Muscle of back (tissue), 11 donors: ENCODE measurements around the gene BIRC7. TPM values are rescaled to one million over a fixed set of nuclear protein-coding genes. Genes with fewer than 3 reads are reported as not detected.
"Not testable (repeated sequence)": the region's sequence is repeated elsewhere in the genome, so short reads cannot be mapped to it uniquely, and the experiment has no call there.

Source experiments
- DNase-seq, 3 donors: peaks; one replicate each; pipeline versions ENCODE4 v3.0.0 to v3.0.0-alpha.2; 2013
- polyA plus RNA-seq, 10 donors: library from polyadenylated mRNA; unstranded; fragments of 120-200 nt; gene quantifications; one replicate each; pipeline ENCODE4 v1.2.1, GENCODE V29; 2013; ENCODE audit not compliant: insufficient read length in 10 of 10

BIRC7 gene
- polyA plus RNA-seq, 10 donors, result 0.13 to 0.99 (median 0.28) TPM; not detected in 4

DNA sequence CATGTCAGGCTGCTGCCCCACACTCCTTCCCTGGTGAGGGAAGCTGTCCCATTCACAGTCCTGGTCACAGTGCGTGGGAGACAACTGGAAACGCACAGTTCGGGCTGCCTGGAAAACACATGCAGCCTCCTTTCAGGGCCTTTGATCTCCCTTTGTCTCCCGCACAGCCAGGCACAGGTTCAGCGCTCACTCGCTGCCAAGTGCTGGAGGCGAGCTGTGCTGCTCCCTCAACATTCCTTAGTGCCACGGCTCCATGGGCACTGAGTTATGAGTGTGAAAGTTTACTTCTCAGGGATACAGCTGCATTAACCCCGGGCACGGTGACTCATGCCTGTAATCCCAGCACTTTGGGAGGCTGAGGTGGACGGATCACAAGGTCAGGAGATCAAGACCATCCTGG, 28.8 kb upstream of the BIRC7 start:
- no peak for DNase-seq

DNA sequence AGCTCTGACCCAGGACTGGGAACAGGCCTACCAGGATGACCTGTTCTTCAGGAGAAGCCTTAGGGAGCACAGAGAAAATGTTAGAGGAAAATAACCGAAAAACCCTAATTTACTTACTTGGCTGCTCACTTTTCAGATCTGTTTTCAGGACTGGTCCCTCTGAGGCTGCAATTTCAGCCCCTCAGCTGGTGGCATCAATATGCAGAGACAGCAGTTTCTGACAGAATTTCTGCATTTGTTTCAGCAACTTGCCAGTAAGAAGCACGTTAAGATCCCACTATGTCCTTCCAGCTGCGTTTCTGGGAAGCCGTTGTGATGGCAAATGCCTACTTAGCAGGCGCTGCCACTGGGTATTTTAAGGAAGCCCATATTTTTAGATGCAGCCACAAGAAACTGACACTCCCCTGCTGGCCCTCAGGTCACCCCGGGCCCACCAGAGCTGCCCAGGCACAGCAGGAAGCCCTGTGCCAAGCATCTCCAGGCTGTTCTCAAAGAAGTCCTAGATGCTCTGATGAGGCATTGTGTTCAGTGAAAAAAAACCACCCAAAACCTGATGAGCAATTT, 27.3 kb upstream of the BIRC7 start:
- DNase-seq, result no peak

DNA sequence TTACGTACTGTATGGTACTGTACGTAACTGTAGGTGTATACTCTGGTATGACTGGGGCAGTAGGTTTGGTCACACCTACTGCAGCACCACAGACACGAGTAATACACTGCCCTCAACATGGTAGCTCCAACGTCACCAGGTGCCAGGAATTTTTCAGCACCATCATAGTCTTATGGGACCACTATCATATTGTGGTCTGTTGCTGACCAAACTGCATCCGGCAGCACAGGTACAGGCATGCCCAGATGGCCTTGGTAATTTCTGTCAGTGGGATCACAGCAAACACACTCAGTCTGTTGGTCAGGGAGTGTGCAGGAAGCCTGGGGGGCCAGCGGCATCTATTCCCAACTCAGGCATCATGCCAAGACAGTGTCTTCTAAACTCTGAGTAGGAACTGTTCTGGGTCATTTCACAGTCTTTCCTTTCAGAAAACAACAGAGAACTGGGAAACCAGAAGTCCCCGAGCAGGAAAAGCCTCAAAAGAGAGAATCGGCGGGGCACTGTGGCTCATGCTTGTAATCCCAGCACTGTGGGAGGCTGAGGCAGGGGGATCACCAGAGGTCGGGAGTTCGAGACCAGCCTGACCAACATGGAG, 25.6 kb upstream of the BIRC7 start:
- DNase-seq, result no peak

DNA sequence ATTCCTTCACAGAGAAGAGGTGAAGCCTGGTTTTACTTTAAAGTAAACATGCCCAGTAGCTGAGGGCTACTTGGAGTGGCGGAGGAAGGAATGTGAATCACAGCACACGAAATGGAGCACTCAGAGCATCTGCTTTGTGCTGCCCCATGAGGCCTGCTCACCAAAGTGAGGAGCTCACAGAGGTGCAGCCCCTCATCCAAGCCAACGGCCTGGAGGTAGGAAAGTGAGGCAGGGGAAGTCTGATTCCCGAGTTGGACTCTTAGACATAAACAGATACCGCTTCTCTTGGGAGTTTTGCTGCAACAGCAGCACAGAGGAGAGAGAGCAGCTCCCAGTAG, 23.3 kb upstream of the BIRC7 start:
- DNase-seq, result no peak

DNA sequence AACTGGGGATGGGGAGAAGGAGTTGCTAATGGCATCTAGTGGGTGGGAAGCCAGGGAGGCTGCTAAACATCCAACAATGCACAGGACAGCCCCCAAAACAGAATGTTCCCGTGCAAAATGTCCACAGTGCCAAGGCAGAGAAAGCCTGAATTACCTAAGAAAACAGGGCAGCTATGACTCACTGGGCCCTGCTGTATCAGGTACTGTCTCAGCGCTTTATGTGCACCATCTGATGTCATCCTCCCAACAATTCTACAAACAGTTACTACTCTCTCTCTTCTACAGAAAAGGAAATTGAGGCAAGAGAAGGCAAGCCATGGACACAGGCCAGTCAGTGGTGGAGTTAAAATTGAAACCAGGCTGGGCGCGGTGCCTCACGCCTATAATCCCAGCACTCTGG, 22.9 kb upstream of the BIRC7 start:
- DNase-seq, result no peak

DNA sequence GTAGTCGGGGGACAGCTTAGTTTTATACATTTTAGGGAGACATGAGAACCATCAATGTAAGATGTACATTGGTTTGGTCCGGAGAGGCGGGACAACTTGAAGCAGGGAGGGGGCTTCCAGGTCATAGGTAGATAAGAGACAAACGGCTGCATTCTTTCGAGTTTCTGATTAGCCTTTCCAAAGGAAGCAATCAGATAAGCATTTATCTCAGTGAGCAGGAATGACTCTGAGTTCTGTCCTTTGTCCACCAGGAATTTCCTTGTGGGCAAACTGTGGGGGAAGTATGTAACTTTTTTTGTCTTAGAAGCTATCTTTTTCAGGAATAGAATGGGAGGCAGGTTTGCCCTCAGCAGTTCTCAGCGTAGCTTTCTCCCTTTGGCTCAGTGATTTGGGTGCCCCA, 21.2 kb upstream of the BIRC7 start:
- no peak for DNase-seq

DNA sequence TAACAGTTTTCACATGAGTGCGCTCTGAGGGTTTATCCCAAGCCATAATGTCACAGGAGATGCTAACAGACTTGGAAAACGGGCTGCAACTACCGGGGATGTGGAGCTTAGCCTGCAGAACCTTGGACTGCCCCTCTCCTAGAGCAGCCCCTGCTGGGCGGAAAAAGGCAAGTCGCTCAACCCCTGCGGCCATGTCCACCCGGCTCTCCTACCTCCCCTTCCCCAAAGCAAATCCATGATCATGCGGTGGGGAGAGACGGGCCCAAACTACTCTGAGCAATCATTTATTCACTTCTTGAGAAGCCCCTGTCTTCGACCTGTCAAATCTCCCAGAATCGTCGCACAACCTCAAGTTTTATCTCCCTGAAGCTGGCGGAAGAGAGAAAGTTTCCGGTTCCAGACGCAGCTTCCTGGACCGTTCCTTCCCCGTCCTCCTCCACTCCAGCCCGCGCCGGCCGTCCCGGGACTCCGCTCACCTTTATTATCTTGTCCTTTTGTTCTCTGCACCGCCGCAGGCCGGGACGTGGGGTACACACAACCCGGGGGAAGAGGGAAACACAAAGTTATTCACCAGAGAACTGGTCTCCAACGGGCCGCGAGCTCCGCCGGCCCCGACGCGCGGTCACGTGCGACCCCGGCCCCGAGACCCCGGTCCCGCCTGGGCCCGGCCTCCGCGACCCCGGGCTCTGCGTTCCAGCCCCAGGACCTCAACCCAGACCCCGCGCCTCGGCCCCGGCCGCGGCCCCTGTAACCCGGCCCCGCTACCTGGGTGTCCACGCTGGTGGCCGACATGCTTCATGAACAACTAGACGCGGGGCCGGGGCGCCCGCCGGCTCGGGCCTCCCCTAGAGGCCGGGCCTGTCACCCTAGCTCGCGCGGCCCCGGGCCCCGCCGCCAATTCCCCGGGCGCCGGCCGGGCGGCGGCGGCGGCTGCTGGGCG, 20.3 kb upstream of the BIRC7 start:
- peak in 1 of 3 donors; percentile 53 for DNase-seq

DNA sequence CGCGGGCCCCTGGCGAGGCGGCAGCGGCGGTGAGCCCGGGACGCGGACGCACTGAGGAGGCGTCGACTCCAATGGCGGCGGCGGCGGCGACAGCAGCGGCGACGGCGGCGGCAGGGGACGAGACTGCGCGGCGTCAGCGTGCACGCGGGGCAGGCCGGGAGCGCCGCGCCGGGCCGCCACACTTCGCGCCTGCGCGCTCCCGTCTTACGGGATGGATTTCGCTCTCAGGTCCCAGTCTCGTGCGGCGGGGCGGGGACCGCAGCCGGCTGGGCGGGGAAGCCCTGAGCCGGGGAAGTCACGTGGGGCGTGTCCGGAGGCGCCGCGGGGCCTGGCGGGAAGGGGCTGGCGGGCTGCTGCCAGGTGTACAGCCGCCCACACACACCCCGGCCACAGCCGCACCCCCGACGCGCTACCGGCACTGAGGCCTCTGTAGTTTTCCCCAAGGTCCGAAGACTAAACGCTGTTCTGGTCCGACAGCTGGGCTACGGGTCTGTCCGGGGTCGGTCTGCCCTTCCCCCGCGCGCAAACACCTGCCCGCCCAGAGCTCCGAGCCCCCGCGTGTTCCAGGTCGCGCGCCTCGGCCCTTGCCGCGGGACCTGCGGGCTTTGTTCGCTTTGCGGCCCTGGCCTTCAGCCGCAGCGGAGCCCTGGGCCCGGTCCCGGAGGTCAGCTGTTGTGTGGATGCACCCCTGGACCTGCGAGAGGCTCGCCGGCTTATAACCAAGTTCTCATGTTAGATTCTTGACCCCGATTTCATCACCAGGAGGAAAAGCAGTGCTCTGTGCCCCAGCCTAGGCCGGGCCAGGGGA, 19.5 kb upstream of the BIRC7 start, which contains the start of gene YTHDF1:
TSS of gene YTHDF1 (minus strand) at position 91 of the 808 bp plus-strand sequence. CDS start 239 bp downstream, outside the sequence.
- peak; percentile 96 to 98 (median 96) for DNase-seq

DNA sequence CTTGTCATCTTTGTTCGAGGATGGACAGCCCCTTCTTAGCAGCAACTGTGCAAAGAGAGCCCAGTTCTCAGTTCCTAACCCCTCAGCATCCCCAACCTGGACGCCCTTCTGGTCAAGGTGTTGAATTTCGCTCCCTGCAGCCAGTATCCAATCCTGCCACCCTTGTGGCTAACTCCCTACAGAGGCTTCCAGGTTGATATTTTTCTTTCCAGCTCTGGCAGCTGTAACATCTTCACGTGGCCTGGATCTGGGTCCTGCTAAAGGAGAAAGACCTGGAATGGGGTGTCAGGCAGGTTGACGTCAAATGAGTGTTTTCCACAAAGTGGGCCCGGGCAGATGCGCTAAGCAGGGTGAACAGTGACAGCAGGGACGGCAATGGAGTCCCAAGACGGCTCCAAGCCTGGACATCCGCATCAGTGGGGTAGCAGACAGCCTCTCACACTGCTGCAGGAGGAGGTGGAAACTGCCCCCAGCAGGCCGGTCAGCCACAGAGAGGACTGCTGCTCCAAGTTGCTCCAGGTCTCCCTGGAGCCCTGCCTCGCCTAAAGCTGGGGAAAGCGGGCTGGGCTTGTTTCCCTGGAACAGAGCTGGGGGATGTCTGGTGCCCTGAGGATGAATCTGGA, 18.7 kb upstream of the BIRC7 start:
- DNase-seq, result no peak

DNA sequence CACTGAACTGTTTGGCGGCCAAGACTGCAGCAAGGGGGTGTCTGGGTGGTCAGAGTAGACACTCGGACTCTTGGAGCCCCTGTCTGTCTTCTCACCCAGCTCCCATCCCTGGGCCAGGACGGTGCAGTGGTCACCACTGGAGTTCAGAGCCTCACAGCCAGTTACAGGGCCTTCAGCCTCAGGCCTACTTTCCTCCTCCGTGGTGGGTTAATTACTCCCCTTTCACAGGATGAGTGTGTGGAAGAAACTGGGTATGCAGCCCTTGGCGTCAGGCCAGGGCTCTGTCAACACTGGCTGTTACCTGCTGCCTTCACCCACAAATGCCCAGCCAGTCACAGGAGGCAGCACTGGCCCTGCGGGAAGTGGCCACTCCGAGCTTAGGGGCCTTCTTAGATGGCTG, 18.0 kb upstream of the BIRC7 start:
- DNase-seq, result no peak

DNA sequence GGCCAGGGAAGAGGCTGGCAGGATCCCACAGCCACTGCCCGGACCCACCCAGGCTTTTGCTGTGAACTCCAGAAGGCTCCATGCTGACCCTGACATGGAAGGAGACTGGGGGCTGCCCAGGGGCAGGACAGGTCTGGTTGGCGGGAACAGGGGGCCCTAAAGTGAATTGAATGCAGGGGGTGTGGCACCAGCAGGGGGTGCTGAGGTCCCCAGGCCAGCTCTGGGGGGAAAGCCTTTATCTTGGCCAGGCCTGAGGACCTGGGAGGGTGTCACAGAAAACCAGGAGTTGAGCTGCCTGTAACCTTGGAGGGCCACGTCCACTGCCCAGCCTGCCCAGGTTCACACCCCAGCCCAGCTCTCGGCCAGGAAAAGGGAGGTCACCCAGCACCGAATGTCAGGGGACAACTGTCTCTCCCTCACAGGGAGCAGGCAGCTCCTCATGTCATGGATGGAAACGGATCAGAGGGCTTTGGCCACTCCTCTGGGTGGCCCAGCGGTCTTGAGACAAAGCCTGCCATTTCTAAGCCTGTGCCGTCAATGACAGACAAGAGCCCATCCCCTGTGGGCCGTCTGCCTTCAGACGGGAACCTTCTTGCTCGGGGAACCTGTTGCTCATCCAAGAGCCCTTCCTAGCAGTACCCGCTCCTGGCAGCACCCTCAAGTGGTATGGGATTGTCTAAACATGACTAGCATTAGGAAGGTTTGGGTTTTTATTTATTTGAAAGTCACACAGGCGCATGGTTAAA, 16.8 kb upstream of the BIRC7 start:
- DNase-seq, result no peak

DNA sequence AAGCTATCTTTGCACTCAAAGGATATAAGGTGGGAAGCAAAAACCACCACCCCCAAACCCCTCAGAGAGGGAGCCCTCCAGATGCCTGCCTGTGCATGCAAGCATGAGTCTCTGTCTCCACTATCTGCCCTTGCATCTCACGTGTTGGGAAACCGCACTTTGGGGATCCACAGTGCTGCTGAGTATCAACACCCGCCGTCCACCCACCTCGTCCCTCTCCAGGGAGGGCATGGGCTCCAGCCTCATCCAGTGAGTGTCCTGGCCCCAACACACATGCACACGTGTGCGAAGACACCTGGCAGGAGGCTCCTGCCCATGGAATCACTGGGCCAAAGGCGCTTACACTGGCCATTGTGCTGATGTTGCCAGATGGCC, 16.3 kb upstream of the BIRC7 start:
- no peak for DNase-seq

DNA sequence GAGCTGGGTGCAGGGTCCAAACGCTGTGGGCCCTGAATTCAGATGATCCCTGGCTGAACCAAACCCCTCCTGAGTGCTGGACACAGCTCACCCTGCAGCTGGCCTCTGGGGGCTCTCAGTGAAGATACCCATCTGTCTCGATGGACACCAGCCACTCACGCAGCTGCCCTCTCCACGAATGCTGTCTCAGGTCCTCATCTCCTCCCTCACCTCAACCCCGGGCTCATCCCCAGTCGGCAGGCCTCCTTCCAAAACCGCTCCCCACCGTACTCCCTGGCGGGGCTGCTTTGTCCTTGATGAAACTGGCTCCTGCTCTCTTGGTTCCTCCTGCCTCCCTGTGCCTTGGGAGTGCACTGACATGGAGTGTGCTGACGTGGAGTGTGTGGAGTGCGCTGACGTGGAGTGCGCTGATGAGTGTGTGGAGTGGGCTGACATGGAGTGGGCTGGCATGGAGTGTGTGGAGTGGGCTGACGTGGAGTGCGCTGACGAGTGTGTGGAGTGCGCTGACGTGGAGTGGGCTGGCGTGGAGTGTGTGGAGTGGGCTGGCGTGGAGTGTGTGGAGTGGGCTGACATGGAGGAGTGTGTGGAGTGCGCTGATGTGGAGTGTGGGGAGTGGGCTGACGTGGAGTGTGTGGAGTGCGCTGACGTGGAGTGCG, 15.7 kb upstream of the BIRC7 start:
- no peak for DNase-seq

DNA sequence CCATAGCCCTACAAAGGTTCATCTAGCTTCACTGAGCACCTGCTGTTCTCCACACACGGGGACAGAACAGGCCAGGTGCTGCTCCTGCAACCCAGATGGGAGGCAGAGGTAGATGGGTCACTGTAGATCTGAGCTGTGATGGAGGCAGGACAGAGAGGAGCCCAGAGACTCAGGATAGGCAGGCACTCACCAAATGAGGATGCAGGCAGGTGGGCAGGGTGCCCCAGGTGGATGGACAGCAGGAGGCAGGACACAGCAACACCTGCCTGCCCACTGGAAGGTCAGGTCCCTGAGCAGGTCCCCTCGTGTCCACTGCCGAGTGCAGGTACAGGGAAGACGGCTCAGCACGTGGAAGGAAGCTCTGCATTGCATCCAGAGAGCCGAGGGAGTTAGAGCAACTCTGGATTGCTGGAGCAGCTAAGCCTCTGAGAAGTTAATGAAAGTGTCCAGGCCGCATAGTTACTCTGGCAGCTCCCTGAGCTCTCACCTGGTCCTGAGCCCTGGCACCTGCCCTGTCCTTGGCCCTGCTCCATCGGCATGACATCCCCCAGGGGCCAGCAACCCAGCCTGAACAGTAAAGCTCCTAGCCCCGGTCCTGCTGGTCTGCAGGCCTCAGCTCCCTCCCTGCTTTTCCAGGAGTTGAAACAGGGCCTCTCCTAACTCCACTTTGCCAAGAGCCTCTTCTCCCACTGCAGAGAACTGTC, 14.9 kb upstream of the BIRC7 start:
- no peak for DNase-seq

DNA sequence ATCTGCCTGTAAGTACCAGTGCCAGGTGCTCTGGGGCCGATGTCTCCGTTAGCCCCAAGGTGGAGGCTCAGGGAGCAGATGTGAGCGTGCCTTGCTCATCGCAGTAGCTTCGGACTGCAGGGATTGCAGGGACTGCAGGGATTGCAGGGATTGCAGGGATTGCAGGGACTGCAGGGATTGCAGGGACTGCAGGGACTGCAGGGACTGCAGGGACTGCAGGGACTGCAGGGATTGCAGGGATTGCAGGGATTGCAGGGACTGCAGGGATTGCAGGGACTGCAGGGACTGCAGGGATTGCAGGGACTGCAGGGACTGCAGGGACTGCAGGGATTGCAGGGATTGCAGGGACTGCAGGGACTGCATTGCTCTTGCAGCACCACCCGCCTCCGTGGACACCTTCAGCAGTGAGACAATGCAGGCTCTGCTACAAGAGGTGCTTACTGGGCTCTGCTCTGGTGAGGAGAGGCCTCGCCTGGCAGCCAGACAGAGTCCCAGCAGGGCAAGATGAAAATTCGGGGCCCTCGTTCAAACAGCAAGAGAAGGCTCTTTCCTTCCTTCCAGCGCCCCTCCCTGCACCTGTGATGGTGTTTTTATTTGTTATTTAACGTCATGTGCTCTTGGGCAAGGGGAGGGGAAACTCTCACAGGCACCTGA, 14.2 kb upstream of the BIRC7 start:
- not testable (repeated sequence) for DNase-seq

DNA sequence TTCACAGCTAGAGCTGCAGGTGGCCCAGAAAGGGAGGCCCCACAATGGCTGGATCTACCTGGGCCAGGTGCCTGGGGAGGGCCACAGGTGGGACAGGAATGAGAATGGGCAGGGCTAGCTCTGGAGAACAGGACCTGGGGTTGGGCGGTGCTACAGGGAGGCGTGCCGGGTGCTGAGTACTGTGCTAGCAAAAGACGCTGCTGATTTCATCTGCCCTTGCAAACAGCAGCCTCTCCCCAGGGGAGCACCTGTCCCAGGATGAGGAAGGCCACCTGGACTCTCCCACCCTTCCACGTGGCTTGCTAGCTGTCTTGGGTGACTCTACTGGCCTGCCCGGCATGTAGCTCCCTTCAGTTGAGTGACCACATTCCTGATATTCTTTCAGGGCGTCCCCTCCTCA, 13.2 kb upstream of the BIRC7 start:
- no peak for DNase-seq

DNA sequence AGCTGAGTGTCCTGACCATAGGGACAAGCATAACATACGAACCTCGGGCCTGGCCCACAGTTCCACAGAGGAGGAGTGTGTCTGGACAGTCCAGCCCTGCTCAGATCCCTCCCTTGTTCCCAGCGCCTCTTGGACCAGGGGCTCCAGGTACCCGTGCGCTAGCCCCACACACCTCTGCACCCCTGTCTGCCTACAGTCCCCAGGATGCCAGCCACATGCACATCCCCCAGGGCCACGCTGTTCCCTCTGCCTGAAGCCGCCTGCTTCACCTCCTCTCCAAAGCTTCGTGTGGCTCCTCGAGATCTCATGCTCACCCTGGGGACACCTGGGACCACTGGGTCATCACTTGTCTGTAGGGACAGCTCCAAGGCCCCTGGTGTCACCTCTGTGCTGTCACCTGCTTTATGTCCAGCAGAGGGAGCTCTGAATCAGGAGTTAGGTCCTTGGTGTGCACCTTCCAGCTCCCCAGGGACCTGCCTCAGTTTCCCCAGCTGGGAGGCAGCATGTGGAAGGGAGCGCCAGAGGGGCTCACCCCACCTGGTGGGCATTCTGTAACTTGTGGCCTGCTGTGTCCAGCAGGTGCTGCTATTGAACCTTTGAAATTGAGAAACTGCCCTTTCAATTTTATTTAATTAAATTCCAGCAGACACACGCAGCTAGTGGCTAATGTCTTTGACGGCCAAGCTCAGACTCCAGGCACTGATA, 12.4 kb upstream of the BIRC7 start:
- no peak for DNase-seq

DNA sequence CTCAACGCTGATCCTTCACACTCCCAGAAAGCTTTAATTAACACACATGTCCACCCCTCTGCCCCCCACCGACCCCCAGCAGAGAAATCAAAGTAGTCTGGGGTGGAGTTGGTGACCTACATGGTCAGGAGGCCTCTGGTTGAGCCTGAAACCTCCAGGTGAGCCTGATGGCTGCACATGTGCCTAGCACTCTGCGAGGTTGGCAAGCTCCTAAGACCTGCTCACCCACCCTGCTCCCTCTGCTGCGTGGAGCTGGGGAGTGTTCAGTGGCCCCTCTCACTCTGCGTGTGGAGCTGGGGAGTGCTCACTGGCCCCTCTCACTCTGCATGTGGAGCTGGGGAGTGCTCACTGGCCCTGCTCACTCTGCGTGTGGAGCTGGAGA, 11.9 kb upstream of the BIRC7 start:
- DNase-seq, result no peak
